IMR-90 (cell line): ENCODE measurements around the gene NR1I2. TPM values are rescaled to one million over a fixed set of nuclear protein-coding genes. Genes with fewer than 3 reads are reported as not detected.

Source experiments
- ATAC-seq: fragments of 200-7000 bp; cut with Tn5 transposase; 2 replicates; pipeline ENCODE4 v1.9.1; 2020; ENCODE audit warnings: low read depth, mild to moderate bottlenecking, moderate library complexity
- BruUV-seq: library from RNA; stranded (reverse); fragments of 400-500 nt; replicated peaks from 2 replicates; lab custom pipeline; 2021; lab: Mats Ljungman, UMichigan
- CTCF ChIA-PET: fragments of 300-600 bp; formaldehyde crosslinking; extraction: SDS; loops from one replicate; lab custom pipeline; 2021; ENCODE audit warnings: antibody characterized with exemption; lab: Yijun Ruan, JAX
- POLR2A ChIA-PET: fragments of 300-600 bp; sonication (Branson Sonifier 250); formaldehyde crosslinking; loops from one replicate; lab custom pipeline; 2022; ENCODE audit warnings: antibody characterized with exemption; ENCODE audit not compliant: unreplicated experiment; lab: Charles Lee
- DNase-seq: peaks from one replicate; pipeline ENCODE4 v3.0.0; 2013
- H2AFZ ChIP-seq: replicated peaks from 2 replicates; pipeline ENCODE3; 2013; ENCODE audit warnings: low read length, mild to moderate bottlenecking; ENCODE audit not compliant: poor library complexity
- H2AK5ac ChIP-seq: 2 replicates; pipeline ENCODE4 v1.6.1; 2013; ENCODE audit warnings: low read depth, low read length, inconsistent platforms
- H2AK9ac ChIP-seq: replicated peaks from 2 replicates; pipeline ENCODE3; 2013; ENCODE audit warnings: mild to moderate bottlenecking, low read depth, low read length, moderate library complexity; ENCODE audit not compliant: poor library complexity
- H2BK120ac ChIP-seq: 2 replicates; pipeline ENCODE4 v1.6.1; 2013; ENCODE audit warnings: low read depth, low read length, inconsistent platforms
- H2BK15ac ChIP-seq: 3 replicates; pipeline ENCODE4 v1.6.1; 2013; ENCODE audit warnings: low read depth, low read length, inconsistent platforms
- H2BK20ac ChIP-seq: 2 replicates; pipeline ENCODE4 v1.6.1; 2013; ENCODE audit warnings: low read depth, mild to moderate bottlenecking, inconsistent platforms, low read length, moderate library complexity
- H2BK5ac ChIP-seq: 2 replicates; pipeline ENCODE4 v1.6.1; 2013; ENCODE audit warnings: mild to moderate bottlenecking, low read depth, low read length, inconsistent platforms; ENCODE audit not compliant: poor library complexity, severe bottlenecking
- H3K14ac ChIP-seq: replicated peaks from 2 replicates; pipeline ENCODE4 v1.6.1; 2013; ENCODE audit warnings: low read depth, low read length, inconsistent platforms
- H3K18ac ChIP-seq: 2 replicates; pipeline ENCODE4 v1.6.1; 2013; ENCODE audit warnings: low read depth, low read length, control low read depth
- H3K23ac ChIP-seq: 2 replicates; pipeline ENCODE4 v1.6.1; 2013; ENCODE audit warnings: low read depth, low read length, inconsistent platforms
- H3K27ac ChIP-seq: 2 replicates; pipeline ENCODE4 v1.5.1; 2013; ENCODE audit warnings: mild to moderate bottlenecking, control low read depth, low read length; ENCODE audit not compliant: insufficient read depth
- H3K27me3 ChIP-seq: 2 replicates; pipeline ENCODE4 v1.6.1; 2013; ENCODE audit warnings: low read length; ENCODE audit not compliant: control insufficient read depth, insufficient read depth
- H3K36me3 ChIP-seq: 2 replicates; pipeline ENCODE4 v1.6.1; 2013; ENCODE audit warnings: low read length, mixed read lengths; ENCODE audit not compliant: control insufficient read depth, insufficient read depth
- H3K4ac ChIP-seq: 2 replicates; pipeline ENCODE4 v1.6.1; 2013; ENCODE audit warnings: low read depth, low read length, inconsistent platforms
- H3K4me1 ChIP-seq: 2 replicates; pipeline ENCODE4 v1.6.1; 2013; ENCODE audit warnings: low read length, mixed read lengths; ENCODE audit not compliant: control insufficient read depth, insufficient read depth
- H3K4me2 ChIP-seq: 2 replicates; pipeline ENCODE4 v1.6.1; 2013; ENCODE audit warnings: low read depth, mild to moderate bottlenecking, control low read depth, low read length, moderate library complexity
- H3K4me3 ChIP-seq: 2 replicates; pipeline ENCODE4 v1.5.1; 2013; ENCODE audit warnings: low read depth, mild to moderate bottlenecking, control low read depth, low read length, moderate library complexity; ENCODE audit not compliant: insufficient read depth
- H3K56ac ChIP-seq: 2 replicates; pipeline ENCODE4 v1.6.1; 2013; ENCODE audit warnings: low read length, inconsistent platforms; ENCODE audit not compliant: insufficient read depth; ENCODE audit errors: extremely low read depth
- H3K79me1 ChIP-seq, 2 experiments: 2 replicates each; pipeline ENCODE4 v1.6.1; 2013; ENCODE audit warnings: low read length in 2 of 2, inconsistent platforms in 1 of 2, low read depth in 1 of 2
- H3K9ac ChIP-seq: 2 replicates; pipeline ENCODE4 v1.6.1; 2013; ENCODE audit warnings: low read depth, low read length, control low read depth
- H3K9me1 ChIP-seq: 2 replicates; pipeline ENCODE4 v1.6.1; 2013; ENCODE audit warnings: low read length, inconsistent platforms; ENCODE audit not compliant: insufficient read depth
- H3K9me3 ChIP-seq: 2 replicates; pipeline ENCODE4 v1.6.1; 2013; ENCODE audit warnings: low read length; ENCODE audit not compliant: control insufficient read depth, insufficient read depth
- H4K20me1 ChIP-seq: 2 replicates; pipeline ENCODE4 v1.6.1; 2013; ENCODE audit warnings: low read length, inconsistent platforms; ENCODE audit not compliant: insufficient read depth
- H4K5ac ChIP-seq: 2 replicates; pipeline ENCODE4 v1.6.1; 2013; ENCODE audit warnings: mild to moderate bottlenecking, low read depth, low read length, control low read depth
- H4K8ac ChIP-seq, 2 experiments: 2 replicates each; pipeline ENCODE4 v1.6.1; 2013; ENCODE audit warnings: low read depth in 2 of 2, low read length in 2 of 2, control low read depth in 1 of 2, inconsistent platforms in 1 of 2
- H4K91ac ChIP-seq: 2 replicates; pipeline ENCODE4 v1.6.1; 2013; ENCODE audit warnings: low read depth, low read length, inconsistent platforms; ENCODE audit not compliant: insufficient read depth
- MXI1 ChIP-seq: IDR thresholded peaks from 2 replicates; pipeline ENCODE4 v1.6.1; 2012; ENCODE audit warnings: low read depth, mild to moderate bottlenecking, low read length, moderate library complexity, borderline replicate concordance
- POLR2A ChIP-seq: IDR thresholded peaks from 2 replicates; pipeline ENCODE4 v1.6.1; 2012; ENCODE audit warnings: mild to moderate bottlenecking, low read depth, low read length
- RFX5 ChIP-seq: IDR thresholded peaks from 2 replicates; pipeline ENCODE4 v1.8.0; 2012; ENCODE audit warnings: low read depth, mild to moderate bottlenecking, low read length, moderate library complexity
- WGBS, 2 experiments: methylation state at CpG; one replicate each; pipeline versions ENCODE4 v1.1.5 to v1.1.7; 2013; ENCODE audit warnings: missing lambda C conversion rate in 2 of 2; ENCODE audit not compliant: insufficient read length in 1 of 2; ENCODE audit errors: extremely low coverage in 2 of 2; 5-methylcytosine and 5-hydroxymethylcytosine counted together
- dilution Hi-C: fragments of 300-500 bp; cut with HindIII; formaldehyde crosslinking; loops from one replicate; pipeline ENCODE4 v1.14.3; 2018; ENCODE audit warnings: low sequenced_read_pairs; ENCODE audit not compliant: unreplicated experiment
- in situ Hi-C: fragments of 300-500 bp; cut with MboI; formaldehyde crosslinking; loops from 3 replicates; pipeline ENCODE4 v1.14.3; 2019; ENCODE audit warnings: low sequenced_read_pairs, inconsistent platforms, mixed read lengths
- intact Hi-C: fragments of 100-400 bp; cut with micrococcal nuclease; formaldehyde crosslinking; loops from 2 replicates; pipeline ENCODE4 v1.10.0; 2022
- polyA plus RNA-seq, 3 experiments: library from polyadenylated mRNA; depleted of rRNA; stranded (reverse); fragments of >200 nt; gene quantifications; 2 replicates each; pipeline ENCODE4 v1.2.3, GENCODE V29; 2012; ENCODE audit warnings: low replicate concordance in 1 of 3
- total RNA-seq: library from RNA; depleted of rRNA; stranded (reverse); fragments of >200 nt; gene quantifications from 2 replicates; pipeline ENCODE4 v1.2.3, GENCODE V29; 2012
- TF ChIP-seq, protein P1 (sequence below): fragments of 150-350 bp; IDR thresholded peaks from 2 replicates; pipeline ENCODE4 v1.6.1; 2017; ENCODE audit warnings: mild to moderate bottlenecking, antibody characterized with exemption, low read length, low read depth

NR1I2 gene
- total and polyA plus RNA-seq, 2 of the 4 experiments (the other 2 are of a cell fraction) = not detected

- CTCF ChIA-PET = no interaction called here
Observed at GRCh38 chr3:119746423-119746822, 35.5 kb upstream of the NR1I2 start.

More at GRCh38 chr3:119746423-119746822, 35.5 kb upstream of the NR1I2 start:
- Histone ChIP-seq H2BK120ac (no peak overlapping the region), H3K14ac (no peak overlapping the region), H3K36me3 (no peaks in the 10 kb centered on the region), H3K9me1 (no peaks in the 10 kb centered on the region), H2AK9ac (no peak overlapping the region), H3K9me3 (no peaks in the 10 kb centered on the region), H3K4me1 (no peaks in the 10 kb centered on the region), H4K8ac (no peak overlapping the region), H4K91ac (no peak overlapping the region), H3K4ac (no peak overlapping the region), H3K27me3 (peaks cover 8% of the 10 kb centered on the region), H3K9ac (no peak overlapping the region), H3K27ac (no peak overlapping the region), H2AK5ac (no peak overlapping the region), H3K4me2 (no peak overlapping the region), H3K56ac (no peak overlapping the region), H4K5ac (no peak overlapping the region), H4K20me1 (no peaks in the 10 kb centered on the region), H3K18ac (no peak overlapping the region), H3K4me3 (no peak overlapping the region), H3K79me1 (no peaks in the 10 kb centered on the region), H3K23ac (no peak overlapping the region), H2BK5ac (no peak overlapping the region), H2AFZ (no peak overlapping the region), H2BK20ac (no peak overlapping the region), H2BK15ac (no peak overlapping the region)
- intact Hi-C loops = no loop called here
- TF ChIP-seq, protein P1, sequence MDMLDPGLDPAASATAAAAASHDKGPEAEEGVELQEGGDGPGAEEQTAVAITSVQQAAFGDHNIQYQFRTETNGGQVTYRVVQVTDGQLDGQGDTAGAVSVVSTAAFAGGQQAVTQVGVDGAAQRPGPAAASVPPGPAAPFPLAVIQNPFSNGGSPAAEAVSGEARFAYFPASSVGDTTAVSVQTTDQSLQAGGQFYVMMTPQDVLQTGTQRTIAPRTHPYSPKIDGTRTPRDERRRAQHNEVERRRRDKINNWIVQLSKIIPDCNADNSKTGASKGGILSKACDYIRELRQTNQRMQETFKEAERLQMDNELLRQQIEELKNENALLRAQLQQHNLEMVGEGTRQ = no peak
- TF ChIP-seq RFX5 (no peak), MXI1 (no peak), POLR2A (no peak)
- BruUV-seq = no TSS peak
- no peak for ATAC-seq
- no peak for DNase-seq
- POLR2A ChIA-PET = no interaction called here
- no CpG with 5 or more reads among the region's 3 CpGs for WGBS, 2 experiments
- in situ Hi-C loops = no loop called here
- dilution Hi-C loops = no loop called here
